Stromal cell of bone marrow (primary cell): Measurements from ENCODE around the gene OR52W1.
"Not testable (repeated sequence)": the region's sequence is repeated elsewhere in the genome, so short reads cannot be mapped to it uniquely, and the experiment has no call there.

Experiments
- DNase-seq: peaks from one replicate; pipeline ENCODE4 v3.0.0-alpha.2; 2012; ENCODE audit warnings: low read depth

The OR52W1 gene

DNA sequence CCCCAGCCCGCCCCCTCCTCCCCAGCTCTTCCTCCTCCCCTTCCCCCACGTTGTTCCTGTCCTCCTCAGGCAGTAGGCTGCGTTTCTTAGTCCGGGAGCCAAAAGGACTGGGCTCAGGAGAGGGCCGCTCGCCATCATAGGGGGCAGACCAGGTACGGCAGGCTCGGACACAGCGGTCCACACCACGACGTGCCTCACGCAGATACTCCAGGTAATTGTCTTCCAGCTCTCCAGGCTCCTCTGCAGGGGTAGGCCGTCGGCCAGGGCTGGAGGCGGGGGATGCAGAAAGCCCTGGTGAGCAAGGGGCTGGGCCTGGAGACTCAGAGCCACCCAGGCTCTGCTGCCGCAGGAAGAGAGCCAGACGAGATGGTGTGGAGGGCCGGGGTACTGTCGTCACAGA lies 18.7 kb downstream of the OR52W1 start:
- no peak for DNase-seq

DNA sequence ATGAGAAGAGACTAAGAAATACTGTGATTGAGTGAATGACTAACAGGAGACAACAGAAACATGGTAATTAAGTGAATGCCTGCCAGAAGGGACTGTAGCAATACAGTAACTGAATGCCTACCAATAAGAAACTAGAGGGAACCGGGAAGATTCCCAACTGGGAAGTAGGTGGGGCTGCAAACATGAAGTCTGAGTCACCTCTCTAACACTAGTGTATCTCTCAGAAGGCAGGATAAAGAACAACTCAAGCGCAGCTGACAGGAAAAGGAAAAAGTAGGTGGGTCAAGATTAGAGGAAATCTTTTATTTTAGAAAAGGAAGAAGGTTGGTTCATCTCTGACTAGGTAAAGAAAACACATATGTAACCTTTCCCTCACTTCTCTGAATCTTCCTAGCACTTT lies 20.3 kb downstream of the OR52W1 start:
- DNase-seq, result peak; percentile 98

DNA sequence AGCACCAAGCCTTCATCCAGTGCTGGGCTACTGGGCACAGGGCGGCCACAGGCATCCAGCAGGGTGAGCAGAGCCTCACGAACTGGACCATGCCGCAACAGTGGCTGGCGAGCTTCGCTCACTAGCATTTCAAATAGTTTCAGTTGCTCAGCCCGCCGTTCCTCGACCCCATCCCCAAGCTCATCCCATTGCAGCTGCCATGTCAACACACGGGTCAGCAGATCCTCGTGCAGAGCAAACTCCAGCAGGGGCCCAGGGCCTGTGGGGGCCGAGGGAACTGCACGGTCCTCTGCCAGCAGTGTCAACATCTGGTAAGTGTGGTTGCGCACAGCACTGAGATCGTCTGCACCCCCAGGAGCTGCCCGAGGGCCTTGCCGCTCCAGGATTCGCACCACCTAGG lies 24.8 kb downstream of the OR52W1 start:
- DNase-seq, result no peak

DNA sequence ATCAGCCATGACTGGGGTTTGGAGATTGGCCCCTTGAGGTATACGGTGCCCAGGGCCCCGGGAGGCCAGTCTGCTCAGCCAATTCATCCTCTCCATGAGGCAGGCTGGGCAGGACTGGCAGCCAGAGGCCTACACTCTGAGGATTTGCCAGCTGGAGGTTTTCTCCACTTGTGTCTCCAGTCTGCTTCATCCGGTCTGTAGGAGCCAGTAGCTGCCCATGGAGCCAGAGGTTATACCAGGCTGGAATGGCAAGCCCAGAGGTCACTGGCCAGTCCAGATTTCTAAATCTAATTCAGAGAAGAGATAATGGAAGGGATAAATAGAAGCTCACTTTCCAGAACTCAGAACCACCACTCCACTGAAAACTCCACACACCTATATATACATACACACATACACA lies 25.4 kb downstream of the OR52W1 start:
- DNase-seq, result no peak

DNA sequence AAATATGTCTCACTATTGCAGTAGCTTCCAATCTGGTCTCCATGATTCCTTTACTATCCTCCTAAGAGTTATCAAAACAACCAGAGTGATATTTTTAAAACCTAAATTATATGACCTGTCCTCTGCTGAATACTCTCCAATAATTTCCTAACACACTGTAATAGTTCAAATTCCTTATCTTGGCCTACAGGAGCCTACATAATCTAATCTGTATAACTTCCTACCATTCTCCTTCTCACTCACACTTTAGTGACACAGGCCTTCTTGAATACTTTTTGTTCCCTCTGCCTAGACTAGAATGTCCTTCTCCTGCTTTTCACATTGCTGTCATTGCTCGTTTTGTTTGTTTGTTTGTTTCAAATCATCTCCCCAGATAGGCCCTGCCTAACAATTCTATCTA lies 26.0 kb downstream of the OR52W1 start:
- DNase-seq, result no peak

DNA sequence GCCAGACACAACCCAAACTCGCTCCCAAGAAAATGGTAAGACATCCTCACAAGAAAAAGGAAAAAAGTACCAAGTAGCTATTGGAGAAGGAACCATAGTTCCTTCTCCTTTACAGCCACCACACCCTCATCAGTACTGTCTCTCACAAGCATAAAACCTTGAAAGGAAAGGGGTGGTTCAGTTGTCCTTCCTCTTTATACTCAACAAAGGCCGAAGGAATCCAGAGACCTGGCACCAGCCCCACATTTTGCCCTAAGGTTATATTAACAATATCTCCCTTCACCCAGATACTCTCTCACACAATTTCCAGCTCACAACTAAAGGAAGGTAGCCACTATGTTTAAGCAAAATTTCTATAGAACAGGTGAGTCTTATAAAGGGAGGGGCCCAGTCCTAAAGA lies 26.9 kb downstream of the OR52W1 start:
- DNase-seq, result no peak

DNA sequence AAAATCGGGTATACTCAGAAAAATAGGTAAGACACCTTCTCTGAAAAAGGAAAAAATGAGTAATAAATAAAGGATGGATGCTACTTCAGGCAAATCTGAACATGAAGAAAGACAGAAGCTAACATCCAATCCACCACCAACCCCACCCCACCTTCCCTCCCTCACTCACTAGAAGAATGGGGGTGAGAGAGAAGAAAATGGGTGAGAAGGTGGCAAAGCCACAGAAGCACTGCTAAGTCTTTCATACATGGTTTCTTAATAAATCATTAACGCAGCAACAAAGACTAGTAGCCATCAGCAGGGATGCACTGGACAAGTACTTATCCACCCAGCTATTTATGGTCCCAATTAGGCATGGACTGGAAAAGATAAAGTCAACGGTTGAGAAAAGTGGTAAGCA lies 29.5 kb downstream of the OR52W1 start:
- no peak for DNase-seq

DNA sequence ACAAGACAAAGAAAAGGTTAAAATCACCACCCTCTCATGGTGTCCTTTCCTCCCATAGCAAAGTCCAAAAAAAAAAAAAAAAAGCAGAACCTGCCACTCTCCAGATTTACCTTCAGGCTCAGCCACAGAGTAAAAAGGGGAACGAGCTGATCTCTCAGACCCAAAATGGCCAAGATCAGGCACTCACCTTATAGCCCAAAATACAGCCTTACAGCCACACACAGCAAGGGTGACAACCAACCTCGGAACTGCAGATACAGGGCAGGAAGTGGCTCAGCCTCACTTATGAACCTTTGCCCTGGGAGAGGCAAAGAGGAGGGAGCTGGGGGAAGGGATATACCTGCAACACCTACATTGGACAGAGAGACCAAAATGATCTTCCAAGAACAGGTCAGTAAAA lies 30.9 kb downstream of the OR52W1 start:
- no peak for DNase-seq

DNA sequence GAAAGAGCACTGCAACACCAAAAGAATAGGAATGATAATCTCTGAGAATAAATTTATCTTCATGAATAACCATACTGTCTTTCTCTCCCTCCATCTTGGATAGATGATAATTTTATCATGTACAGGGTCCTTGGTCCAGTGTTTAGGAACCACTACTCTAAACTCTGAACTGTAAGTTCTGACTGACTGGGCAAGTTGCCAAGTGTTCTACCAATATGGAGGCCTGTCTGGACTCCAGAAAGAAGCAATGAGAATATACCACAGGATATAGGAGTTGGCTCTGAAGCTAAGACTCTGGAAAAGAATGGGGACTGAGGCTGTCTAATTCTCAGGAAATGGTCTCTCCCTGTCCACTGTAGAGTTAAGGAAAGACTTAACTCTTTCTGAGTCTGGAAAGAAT lies 33.9 kb downstream of the OR52W1 start:
- no peak for DNase-seq

DNA sequence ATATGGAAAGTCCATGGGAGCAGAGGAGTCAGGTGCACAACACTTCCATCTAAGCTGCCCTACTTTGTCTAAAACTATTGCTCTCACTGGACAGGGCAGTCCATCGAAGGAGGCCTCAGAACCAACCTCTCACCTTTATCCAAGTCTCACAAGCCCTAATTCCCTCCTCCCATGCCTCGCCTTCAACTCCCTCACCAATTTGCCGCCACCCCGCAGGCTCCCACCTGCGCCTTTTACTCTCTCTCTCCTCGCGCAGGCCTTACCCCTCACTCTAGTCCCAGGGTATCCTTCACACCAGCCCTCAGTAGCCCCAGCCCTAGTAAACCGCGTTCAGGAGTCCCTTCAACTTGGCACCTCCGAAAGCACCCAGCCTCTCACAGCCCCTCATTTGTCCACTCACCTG lies 35.0 kb downstream of the OR52W1 start:
- no peak for DNase-seq

DNA sequence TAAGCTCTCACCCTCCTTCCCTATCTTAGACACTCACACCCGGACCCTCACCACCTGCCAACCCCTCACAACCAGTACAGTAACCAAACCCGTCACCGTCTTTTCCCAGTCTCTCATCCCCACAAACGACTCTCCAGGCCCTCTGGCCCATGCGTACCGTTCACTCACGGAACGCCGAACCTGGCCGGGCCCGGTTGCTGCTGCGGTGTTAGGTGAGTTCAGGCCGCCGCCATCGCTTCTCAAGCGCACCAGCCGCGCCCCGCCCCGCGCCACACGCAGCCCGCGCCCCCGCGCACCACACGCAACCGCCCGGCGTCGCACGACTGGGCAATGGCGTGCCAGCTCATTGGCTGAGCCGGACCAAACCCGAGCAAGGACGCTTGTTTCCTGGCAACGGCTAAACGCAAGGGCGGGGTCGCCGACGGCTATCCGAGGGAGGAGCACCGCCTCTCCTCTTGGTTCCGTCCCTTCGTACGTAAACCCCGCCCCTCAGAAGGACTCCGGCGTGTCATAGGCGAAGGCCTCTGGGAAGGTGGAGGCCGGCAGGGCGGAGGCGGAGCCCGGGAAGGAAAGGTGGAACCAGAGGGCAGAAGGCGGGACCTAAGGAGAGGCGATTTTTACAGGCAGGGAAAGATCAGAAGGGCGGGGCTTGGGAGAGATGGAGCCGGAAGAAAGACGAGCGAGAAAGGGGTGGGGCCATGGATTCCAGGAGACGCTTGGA lies 35.5 kb downstream of the OR52W1 start, which contains the start of gene FHIP1B:
Gene FHIP1B, minus strand, starts transcription at position 250 of the 721 bp plus-strand sequence. CDS start 10,120 bp downstream, outside the sequence.
- peak; percentile 99 for DNase-seq

DNA sequence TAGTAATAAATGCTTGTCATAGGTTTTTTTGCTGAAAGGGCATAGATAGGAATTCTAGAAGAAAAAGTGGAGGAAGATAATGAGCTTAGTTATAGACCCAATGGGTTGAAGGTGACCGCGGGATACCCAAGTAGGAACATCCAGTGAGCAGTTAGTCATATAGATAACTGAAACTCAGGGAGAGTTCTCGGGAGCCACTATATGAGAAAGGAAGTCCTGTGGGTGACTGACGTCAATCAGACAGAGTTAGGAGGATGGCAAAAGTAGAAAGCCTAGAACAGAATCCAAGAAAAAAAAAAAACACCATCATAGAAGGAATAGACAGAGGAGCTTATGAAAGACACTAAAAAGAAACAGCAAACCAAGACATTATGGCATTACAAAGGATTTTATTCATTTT lies 38.2 kb downstream of the OR52W1 start:
- DNase-seq, result no peak

DNA sequence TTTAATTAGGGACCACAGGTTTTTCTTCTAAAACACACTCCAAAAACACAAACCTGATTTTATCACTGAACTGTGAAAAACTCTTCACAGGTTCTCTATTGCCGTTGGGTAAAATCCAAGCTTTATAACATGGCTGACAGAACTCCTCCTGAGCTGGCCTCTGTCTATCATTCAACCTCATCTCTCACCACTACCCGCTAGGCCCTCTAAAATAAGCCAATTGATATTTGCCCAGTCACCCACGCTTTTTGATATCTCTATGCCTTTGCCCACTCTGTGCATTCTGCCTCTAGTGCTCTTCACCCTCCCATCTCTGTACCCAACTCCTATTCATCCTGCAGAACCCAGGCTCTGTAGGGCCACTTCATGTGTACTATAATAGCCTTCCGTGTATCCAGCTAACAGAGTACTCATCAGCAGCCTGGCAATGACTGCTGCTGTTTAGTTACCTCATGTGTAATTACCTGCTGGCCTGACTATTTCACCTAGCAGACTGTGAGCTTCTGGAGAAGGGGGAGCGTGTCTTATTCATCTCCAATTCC lies 38.8 kb downstream of the OR52W1 start:
- no peak for DNase-seq

DNA sequence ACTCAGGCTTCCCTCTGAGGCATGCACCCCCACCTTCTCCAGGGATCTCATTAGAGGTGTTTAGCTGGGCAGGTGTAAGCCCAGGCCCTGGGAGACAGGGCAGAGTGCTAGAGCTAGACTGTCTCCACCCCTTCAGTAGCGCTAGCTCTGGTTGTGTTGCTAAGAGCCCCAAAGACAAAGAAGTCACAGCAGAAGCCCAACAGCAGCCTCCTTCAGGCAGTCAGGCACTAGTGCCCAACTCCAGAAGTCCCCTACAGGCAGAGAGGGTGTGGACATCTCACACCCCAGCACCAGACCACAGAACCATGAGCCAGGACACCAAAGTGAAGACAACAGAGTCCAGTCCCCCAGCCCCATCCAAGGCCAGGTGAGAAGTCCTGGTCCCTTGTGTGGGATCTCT lies 39.9 kb downstream of the OR52W1 start, which contains the start of gene CNGA4:
Gene CNGA4, plus strand, starts transcription at position 188 of the 400 bp plus-strand sequence. Its CDS starts 118 bp downstream, at position 306.
- DNase-seq, result no peak

DNA sequence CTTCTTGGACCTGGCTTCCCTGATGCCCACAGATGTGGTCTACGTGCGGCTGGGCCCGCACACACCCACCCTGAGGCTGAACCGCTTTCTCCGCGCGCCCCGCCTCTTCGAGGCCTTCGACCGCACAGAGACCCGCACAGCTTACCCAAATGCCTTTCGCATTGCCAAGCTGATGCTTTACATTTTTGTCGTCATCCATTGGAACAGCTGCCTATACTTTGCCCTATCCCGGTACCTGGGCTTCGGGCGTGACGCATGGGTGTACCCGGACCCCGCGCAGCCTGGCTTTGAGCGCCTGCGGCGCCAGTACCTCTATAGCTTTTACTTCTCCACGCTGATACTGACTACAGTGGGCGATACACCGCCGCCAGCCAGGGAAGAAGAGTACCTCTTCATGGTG lies 41.1 kb downstream of the OR52W1 start:
- no peak for DNase-seq

DNA sequence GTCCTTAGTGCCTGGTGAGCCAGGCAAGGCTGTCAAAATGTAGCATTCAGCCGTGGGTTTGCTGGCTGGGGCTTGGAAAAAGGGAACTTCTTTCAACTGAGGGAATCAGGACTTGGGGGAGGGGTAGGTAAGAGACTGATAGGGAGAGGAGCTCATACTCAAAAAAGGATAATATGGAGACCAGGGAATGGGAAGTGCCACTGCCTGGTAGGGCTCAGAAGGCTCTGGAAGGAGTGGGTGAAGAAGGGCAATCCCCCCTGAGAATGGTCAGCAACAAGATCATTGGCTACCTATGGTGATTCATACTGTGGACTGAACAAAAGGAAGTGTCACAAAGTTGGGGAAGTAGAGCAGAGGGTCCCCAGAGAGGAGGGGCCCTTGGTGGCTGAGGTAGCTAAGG lies 41.8 kb downstream of the OR52W1 start:
- no peak for DNase-seq

DNA sequence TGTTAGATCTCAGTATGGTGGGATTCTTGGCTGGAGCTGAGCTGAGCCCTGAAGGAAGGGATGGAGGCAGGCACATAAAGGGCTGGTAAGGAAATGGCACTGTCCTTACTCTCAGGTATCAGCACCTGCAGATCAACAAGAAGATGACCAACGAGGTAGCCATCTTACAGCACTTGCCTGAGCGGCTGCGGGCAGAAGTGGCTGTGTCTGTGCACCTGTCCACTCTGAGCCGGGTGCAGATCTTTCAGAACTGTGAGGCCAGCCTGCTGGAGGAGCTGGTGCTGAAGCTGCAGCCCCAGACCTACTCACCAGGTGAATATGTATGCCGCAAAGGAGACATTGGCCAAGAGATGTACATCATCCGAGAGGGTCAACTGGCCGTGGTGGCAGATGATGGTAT lies 42.3 kb downstream of the OR52W1 start:
- DNase-seq, result no peak

DNA sequence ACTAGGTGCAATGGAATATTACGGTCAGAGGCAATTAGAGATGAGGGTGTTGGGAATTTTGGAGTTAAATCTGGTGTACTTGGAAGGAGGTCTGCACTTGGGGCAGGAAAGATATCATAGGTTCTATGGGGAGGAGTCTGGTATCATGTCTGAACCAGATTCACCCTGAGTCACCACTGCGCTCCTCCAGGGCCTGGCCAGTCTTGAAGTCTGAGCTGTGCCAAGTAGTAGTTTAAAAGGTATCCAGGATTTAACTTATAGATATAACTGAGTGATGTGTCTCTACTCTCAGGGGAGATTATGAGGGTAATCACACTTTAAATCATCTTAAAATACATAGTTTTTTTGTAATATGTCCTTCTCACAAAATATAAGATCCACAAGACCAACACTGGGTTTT lies 46.5 kb downstream of the OR52W1 start:
- no peak for DNase-seq

DNA sequence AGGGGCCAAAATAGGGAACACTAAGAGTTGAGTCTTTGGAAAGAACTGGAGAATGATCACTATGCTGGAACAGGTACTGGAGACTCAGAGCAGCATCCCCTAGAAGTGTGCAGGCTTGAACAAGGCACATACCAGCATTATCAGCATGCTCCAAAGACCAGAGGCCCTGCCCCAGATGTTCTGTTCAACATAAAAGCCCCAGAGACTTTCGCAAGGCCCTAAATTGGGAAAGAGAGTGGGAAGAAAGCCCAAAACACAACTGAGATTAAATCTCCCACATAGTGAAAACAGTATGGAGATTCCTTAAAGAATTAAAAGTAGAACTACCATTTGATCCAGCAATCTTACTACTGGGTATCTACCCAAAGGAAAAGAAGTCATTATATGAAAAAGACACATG lies 49.2 kb downstream of the OR52W1 start:
- peak; percentile 38 for DNase-seq

DNA sequence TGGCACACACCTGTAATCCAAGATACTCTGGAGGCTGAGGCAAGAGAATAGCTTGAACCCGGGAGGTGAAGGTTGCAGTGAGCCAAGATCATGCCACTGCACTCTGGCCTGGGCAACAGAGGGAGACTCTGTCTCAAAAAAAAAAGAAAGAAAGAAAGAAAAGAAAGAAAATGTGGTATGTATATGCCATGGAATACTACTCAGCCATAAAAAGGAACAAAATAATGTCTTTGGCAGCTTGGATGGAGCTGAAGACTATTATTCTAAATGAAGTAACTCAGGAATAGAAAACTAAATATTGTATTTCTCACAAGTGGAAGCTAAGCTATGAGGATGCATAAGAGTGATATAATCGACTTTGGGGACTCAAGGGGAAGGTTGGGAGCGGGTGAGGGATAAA lies 49.9 kb downstream of the OR52W1 start:
- not testable (repeated sequence) for DNase-seq
